SK-N-MC (cell line): ENCODE results near the gene CELA3A.
"Not testable (repeated sequence)": the region's sequence is repeated elsewhere in the genome, so short reads cannot be mapped to it uniquely, and the experiment has no call there.

Source experiments
- DNase-seq: peaks from one replicate; pipeline ENCODE4 v3.0.0-alpha.2; 2011; ENCODE audit warnings: low read depth, low spot score
- H3K27ac ChIP-seq: fragments of 200-600 bp; sonication (generic); 2 replicates; pipeline ENCODE4 v1.5.1; 2016; ENCODE audit warnings: mixed run types
- H3K36me3 ChIP-seq: fragments of 200-600 bp; sonication (generic); 2 replicates; pipeline ENCODE4 v1.6.1; 2017; ENCODE audit warnings: antibody characterized with exemption, low read length, mixed read lengths; ENCODE audit not compliant: insufficient read depth
- H3K4me3 ChIP-seq: fragments of 200-600 bp; sonication (generic); 2 replicates; pipeline ENCODE4 v1.5.1; 2016
- H3K9ac ChIP-seq: fragments of 200-600 bp; sonication (generic); 2 replicates; pipeline ENCODE4 v1.8.0; 2017; ENCODE audit warnings: mixed run types, mixed read lengths; ENCODE audit not compliant: insufficient read length
- H3K9me3 ChIP-seq: fragments of 200-600 bp; sonication (generic); 2 replicates; pipeline ENCODE4 v1.6.1; 2017; ENCODE audit warnings: low read depth, mild to moderate bottlenecking, antibody characterized with exemption, low read length, moderate library complexity, mixed read lengths

CELA3A gene

DNA sequence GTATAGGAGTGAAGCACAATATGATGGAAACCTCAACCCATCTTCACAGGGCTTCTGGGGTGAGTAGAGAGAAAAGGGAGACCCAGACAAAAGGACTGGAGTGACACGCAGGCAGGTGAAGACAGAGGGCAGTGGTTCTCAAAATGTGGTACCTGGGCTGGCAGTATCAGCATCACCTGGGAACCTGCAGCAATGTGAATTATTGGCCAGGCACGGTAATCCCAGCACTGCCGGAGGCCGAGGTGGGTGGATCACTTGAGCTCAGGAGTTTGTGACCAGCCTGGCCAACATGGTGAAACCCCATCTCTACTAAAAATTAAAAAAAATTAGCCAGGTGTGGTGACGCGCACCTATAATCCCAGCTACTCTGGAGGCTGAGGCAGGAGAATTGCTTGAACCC lies 19.3 kb upstream of the CELA3A start:
- H3K36me3 ChIP-seq, H3K9ac ChIP-seq, H3K9me3 ChIP-seq, H3K27ac ChIP-seq, DNase-seq, H3K4me3 ChIP-seq: not testable (repeated sequence)

DNA sequence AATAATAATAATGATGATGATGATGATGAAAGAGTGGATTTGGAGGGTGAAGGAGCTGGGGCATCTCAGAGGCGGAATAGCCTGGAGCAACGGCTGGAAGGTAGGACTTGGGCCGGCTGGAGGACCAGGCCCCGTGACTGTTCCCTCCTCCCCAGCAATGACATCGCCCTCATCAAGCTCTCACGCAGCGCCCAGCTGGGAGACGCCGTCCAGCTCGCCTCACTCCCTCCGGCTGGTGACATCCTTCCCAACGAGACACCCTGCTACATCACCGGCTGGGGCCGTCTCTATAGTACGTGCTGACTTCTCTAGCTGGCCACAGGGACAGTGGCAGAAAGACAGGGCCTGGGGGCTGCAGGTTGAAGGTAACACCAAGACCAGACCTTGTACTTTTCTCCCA lies 17.9 kb upstream of the CELA3A start:
- H3K36me3 ChIP-seq, DNase-seq, H3K27ac ChIP-seq, H3K4me3 ChIP-seq, H3K9ac ChIP-seq, H3K9me3 ChIP-seq: not testable (repeated sequence)

DNA sequence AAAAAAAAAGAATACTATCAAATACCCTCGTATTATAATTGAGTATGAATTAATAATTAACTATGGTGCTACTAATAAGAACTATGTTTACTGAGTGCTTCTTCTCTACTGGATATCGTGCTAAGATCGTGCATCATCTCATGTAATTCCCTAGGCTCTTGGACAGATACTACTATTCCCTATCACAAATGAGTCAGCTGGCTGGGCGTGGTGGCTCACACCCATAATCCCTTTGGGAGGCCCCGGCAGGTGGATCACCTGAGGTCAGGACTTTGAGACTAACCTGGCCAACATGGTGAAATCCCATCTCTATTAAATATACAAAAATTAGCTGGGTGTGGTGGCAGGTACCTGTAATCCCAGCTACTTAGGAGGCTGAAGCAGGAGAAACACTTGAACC lies 15.6 kb upstream of the CELA3A start:
- H3K36me3 ChIP-seq, DNase-seq, H3K27ac ChIP-seq, H3K4me3 ChIP-seq, H3K9me3 ChIP-seq, H3K9ac ChIP-seq: not testable (repeated sequence)

DNA sequence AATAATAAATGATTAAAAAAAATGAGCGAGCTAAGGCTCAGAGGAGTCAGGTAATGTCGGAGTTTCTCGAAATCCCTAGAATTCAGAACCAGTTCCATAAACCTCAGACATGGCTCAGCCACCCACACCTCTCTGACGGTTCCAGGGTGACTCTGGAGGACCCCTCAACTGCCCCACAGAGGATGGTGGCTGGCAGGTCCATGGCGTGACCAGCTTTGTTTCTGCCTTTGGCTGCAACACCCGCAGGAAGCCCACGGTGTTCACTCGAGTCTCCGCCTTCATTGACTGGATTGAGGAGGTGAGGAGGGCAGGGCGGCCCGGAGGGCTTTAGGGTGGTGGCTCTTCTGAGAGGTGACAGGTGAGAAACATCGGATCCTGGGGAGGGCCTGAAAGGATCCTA lies 15.1 kb upstream of the CELA3A start:
- not testable (repeated sequence) for H3K36me3 ChIP-seq, H3K4me3 ChIP-seq, H3K9me3 ChIP-seq, H3K27ac ChIP-seq, H3K9ac ChIP-seq, DNase-seq

DNA sequence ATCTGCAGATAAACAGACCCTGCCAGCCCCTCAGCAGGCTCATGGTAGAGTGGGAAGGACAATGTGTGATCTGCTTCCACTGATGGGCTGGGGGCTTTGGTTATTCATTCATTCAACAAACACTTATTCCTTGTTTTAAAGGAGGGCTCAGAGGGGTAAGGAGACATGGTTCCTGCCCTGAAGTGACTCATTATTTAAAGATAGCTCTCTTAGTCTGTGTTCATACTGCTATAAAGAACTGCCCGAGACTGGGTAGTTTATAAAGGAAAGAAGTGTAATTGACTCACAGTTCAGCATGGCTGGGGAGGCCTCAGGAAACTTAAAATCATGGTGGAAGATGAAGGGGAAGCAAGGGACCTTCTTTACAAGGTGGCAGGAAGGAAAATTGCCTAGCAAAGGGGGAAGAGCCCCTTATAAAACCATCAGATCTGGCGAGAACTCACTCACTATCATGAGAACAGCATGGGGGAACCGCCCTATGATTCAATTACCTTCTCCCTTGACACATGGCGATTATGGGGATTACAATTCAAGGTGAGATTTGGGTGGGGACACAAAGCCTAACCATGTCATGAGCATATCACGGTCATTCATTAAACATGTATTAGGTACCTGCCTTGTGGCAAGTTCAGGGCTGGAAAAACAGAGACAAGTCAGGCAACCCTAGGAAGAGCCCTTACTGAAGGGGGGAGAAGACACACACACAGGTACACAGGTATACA lies 11.6 kb upstream of the CELA3A start:
- H3K27ac ChIP-seq, DNase-seq, H3K36me3 ChIP-seq, H3K9ac ChIP-seq, H3K9me3 ChIP-seq, H3K4me3 ChIP-seq: not testable (repeated sequence)

DNA sequence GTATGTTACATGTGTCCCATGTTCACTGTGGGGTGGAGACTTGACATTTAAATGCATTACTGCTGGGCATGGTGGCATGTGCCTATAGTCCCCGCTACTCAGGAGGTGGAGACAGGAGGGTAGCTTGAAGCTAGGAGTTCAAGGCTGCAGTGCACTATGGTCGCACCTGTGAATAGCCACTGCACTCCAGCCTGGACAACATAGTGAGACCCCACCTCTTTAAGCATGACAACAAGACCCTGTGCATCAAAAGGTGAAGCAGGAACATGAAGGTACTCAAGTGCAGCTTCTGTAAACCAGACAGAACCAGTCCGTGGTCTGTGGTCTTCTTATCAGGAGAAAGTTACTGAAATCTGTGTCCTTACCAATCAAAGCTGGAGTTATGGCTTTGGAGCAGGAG lies 9.3 kb upstream of the CELA3A start:
- H3K4me3 ChIP-seq, H3K9me3 ChIP-seq, H3K27ac ChIP-seq, H3K36me3 ChIP-seq, DNase-seq, H3K9ac ChIP-seq: not testable (repeated sequence)

DNA sequence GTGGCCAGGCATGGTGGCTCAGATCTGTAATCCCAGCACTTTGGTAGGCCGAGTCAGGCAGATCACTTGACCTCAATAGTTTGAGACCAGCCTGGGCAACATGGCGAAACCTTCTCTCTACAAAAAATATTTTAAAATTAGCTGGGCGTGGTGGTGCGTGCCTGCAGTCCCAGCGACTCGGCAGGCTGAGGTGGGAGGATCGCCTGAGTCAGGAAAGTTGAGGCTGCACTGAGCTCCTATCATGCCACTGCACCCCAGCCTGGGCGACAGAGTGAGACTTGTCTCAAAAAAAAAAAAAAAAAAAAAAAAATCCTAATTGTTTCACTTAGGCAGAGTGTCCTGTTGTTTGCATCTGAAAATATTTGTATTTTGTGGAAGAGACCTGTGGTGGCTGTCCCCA lies 6.7 kb upstream of the CELA3A start:
- H3K4me3 ChIP-seq, H3K9ac ChIP-seq, H3K27ac ChIP-seq, H3K9me3 ChIP-seq, H3K36me3 ChIP-seq, DNase-seq: not testable (repeated sequence)

DNA sequence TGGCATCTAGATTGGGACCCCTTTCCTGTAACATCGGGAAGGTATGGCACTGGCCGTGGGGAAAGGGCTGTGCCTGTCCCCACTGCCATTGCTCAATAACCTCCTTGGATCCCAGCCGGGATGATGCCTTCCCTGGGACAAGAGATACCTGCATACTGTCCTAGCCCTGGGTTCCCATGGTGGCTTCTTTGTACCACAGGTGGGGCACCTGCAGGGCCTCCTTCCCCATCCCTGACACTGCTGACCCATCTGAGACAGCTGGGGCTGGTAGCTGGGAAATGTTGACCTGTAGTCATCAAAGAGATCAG lies 4.8 kb upstream of the CELA3A start:
- H3K4me3 ChIP-seq, DNase-seq, H3K27ac ChIP-seq, H3K9ac ChIP-seq, H3K9me3 ChIP-seq, H3K36me3 ChIP-seq: not testable (repeated sequence)

DNA sequence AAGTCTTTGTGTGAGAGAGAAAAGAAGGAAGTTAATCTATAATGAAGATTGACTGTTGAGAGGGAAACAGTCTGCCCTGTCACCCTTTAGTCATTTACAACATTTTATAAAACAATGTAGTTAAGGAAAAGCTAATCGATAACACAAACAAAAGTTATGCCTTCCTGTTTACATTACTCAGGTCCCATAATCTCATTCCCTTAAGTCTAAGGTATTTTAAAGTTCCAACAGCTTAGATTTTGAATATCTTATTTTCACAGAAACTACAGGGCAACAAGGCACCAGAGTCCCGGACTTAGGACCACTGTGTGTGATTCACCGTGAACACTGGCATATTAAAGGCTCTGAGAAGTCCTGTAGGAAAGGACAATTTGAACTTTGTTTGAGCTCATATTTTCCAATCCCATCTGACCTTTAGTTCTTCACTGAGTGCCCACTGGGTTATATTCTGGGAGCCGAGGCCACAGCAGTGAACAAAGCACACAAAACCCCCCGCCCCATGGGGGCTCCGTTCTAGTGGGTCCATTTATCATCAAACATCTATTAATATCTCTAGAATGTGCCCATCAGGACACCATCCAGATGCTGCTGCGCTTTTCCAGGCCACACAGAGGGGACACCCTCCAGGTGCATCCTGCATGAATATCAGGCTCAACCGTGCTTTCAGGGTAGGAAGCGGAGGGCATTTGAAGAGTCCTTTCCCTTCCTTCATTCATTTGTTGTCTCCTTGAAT lies 3.4 kb upstream of the CELA3A start:
- not testable (repeated sequence) for H3K9me3 ChIP-seq, H3K27ac ChIP-seq, H3K9ac ChIP-seq, H3K36me3 ChIP-seq, DNase-seq, H3K4me3 ChIP-seq

DNA sequence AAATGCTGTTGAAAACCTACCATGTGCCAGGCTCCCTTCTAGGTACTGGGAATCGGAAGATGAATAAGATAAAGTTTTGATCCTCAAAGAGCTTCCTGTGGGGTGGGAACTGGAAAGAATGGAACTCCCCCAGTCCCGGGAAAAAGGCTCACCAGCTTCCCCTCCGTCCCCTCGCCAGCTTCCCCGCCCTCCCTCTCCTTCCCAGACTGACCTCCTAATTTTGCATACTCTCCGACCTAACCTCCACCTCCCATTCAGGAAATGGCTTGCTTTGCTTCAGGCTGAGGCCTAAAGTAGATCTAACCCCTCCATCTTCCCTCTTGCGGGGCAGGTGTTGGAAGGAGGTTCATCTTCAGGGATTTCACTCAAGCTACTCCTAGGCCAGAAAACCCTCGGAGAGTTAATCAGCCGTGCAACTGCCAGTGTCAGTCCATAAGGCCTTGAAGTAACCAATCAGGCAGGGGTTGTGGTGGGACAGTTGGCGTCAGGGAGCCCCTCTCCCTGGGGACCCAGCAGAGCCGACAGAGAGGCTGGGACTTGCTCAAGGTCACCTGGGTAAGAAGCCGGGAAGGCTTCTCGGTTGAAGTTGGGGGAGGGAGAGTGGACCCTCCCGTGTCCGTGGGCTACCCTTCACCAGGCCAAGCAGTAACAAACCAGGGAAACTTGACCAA lies 2.7 kb upstream of the CELA3A start:
- not testable (repeated sequence) for H3K9me3 ChIP-seq, H3K36me3 ChIP-seq, H3K27ac ChIP-seq, H3K9ac ChIP-seq, DNase-seq, H3K4me3 ChIP-seq

DNA sequence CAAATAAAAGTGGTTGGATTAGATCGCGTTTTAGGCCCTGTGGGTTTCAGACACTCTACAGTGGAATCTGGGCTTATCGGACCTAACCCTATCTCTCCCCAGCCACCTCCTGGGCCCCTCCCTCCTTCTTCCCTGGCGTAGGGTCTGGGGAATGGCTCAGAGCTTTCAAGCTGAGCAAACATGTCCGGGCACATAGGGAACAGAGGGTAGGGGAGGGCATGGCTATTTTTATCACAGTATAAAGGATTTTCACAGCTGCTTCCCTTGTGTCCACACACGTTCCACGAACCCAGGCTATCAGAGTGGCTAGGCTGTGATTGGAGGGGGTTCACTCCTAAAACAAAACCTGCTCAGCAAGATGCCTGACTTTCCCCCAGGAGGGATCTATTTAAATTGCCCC lies 1.8 kb upstream of the CELA3A start:
- not testable (repeated sequence) for DNase-seq, H3K9me3 ChIP-seq, H3K4me3 ChIP-seq, H3K36me3 ChIP-seq, H3K9ac ChIP-seq, H3K27ac ChIP-seq

DNA sequence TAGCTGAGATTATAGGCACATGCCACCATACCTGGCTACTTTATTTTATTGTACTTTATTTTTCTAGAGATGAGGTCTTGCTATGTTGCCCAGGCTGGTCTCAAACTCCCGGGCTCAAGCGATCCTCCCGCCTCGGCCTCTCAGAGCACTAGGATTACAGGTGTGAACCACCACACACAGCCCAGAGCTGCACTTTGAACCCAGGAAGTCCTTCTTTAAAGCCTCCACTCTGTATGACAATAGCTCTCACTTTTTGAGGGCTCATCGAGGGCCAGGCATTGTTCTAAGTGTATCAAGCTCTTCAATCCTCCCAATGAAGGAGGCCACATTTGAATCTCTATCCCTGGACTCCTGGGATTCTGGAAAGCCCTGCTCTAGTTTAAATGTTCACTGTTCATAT lies 1.0 kb downstream of the CELA3A start:
- DNase-seq, H3K9me3 ChIP-seq, H3K27ac ChIP-seq, H3K4me3 ChIP-seq, H3K36me3 ChIP-seq, H3K9ac ChIP-seq: not testable (repeated sequence)

DNA sequence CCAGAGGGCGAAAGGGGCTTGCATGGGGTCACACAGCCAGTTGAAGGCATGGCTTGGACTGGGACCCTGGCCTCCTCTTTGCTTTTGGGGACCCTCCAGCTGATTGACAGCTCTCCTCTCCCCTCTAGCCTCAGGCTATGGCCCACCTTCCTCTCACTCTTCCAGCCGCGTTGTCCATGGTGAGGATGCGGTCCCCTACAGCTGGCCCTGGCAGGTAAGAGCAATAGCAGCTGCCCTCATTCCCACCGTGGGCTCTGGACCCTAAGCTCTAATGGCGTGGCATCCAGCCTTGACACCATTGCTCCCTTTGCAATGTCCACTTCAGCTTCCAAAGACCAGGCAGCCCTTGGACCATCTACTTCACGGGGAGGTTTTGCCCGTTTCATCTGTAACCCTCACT lies 1.4 kb downstream of the CELA3A start:
- DNase-seq, H3K9ac ChIP-seq, H3K36me3 ChIP-seq, H3K9me3 ChIP-seq, H3K4me3 ChIP-seq, H3K27ac ChIP-seq: not testable (repeated sequence)

DNA sequence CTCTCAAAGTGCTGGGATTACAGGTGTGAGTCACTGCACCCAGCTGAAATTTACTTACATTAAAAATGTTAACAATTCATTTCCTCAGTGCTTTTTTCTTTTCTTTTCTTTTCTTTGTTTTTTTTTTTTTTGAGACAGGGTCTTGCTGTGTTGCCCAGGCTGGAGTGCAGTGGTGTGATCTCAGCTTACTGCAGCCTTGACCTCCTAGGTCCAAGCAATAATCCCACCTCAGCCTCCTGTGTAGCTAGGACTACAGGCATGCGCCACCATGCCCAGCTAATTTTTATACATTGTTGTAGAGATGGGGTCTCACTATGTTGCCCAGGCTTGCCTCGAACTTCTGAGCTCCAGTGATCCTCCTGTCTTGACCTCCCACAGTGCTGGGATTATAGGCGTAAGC lies 2.5 kb downstream of the CELA3A start:
- H3K36me3 ChIP-seq, H3K27ac ChIP-seq, H3K9me3 ChIP-seq, DNase-seq, H3K4me3 ChIP-seq, H3K9ac ChIP-seq: not testable (repeated sequence)
